IMR-90 (cell line): Measurements from ENCODE around the gene AMDHD2.

Experiments used
- CTCF ChIP-seq: conservative IDR thresholded peaks from 2 replicates; pipeline ENCODE4 v1.5.1; 2012; ENCODE audit warnings: mild to moderate bottlenecking, low read depth, low read length, improper control_type of control experiment
- ELK1 ChIP-seq: fragments of 150-350 bp; IDR thresholded peaks from 2 replicates; pipeline ENCODE4 v1.6.1; 2016; ENCODE audit warnings: low read depth, mild to moderate bottlenecking, low read length, moderate library complexity, borderline replicate concordance
- MXI1 ChIP-seq: IDR thresholded peaks from 2 replicates; pipeline ENCODE4 v1.6.1; 2012; ENCODE audit warnings: low read depth, mild to moderate bottlenecking, low read length, moderate library complexity, borderline replicate concordance
- POLR2A ChIP-seq: IDR thresholded peaks from 2 replicates; pipeline ENCODE4 v1.6.1; 2012; ENCODE audit warnings: mild to moderate bottlenecking, low read depth, low read length

- TF ChIP-seq CTCF (no peak), POLR2A (no peak), ELK1 (no peak), MXI1 (no peak)
These were observed 42.8 kb upstream of the AMDHD2 start for GRCh38 chr16:2477327-2477726.
